HEK293 (cell line): ENCODE results near the gene LYST.

Source experiments
- KLF1 ChIP-seq: fragments of 450-650 bp; formaldehyde crosslinking; IDR thresholded peaks from 2 replicates; pipeline ENCODE4 v1.5.1; 2016; ENCODE audit warnings: missing biosample characterization, missing genetic modification characterization
- PRDM1 ChIP-seq: fragments of 450-650 bp; formaldehyde crosslinking; IDR thresholded peaks from 2 replicates; pipeline ENCODE4; 2016; ENCODE audit warnings: missing biosample characterization, missing genetic modification characterization
- YY2 ChIP-seq: fragments of 450-650 bp; formaldehyde crosslinking; IDR thresholded peaks from 2 replicates; pipeline ENCODE4 v1.5.1; 2016; ENCODE audit warnings: missing biosample characterization, missing genetic modification characterization
- ZEB2 ChIP-seq: fragments of 450-650 bp; formaldehyde crosslinking; IDR thresholded peaks from 2 replicates; pipeline ENCODE4 v1.5.1; 2016; ENCODE audit warnings: missing biosample characterization, missing genetic modification characterization
- ZFHX2 ChIP-seq: fragments of 450-650 bp; formaldehyde crosslinking; conservative IDR thresholded peaks from 2 replicates; pipeline ENCODE4 v1.5.1; 2016; ENCODE audit warnings: missing biosample characterization, missing genetic modification characterization
- ZNF114 ChIP-seq: fragments of 450-650 bp; formaldehyde crosslinking; IDR thresholded peaks from 2 replicates; pipeline ENCODE4 v1.5.0; 2017; ENCODE audit warnings: missing biosample characterization, missing genetic modification characterization
- ZNF184 ChIP-seq: fragments of 450-650 bp; IDR thresholded peaks from 2 replicates; pipeline ENCODE4 v1.5.1; 2018; ENCODE audit warnings: missing biosample characterization, mild to moderate bottlenecking, missing genetic modification characterization
- ZNF2 ChIP-seq: fragments of 450-650 bp; formaldehyde crosslinking; IDR thresholded peaks from 2 replicates; pipeline ENCODE4 v1.5.1; 2016; ENCODE audit warnings: missing biosample characterization, missing genetic modification characterization
- ZNF211 ChIP-seq: fragments of 450-650 bp; formaldehyde crosslinking; IDR thresholded peaks from 2 replicates; pipeline ENCODE4 v1.5.1; 2016; ENCODE audit warnings: low read depth, missing biosample characterization, missing genetic modification characterization
- ZNF248 ChIP-seq: fragments of 450-650 bp; formaldehyde crosslinking; IDR thresholded peaks from 2 replicates; pipeline ENCODE4 v1.5.1; 2017; ENCODE audit warnings: missing biosample characterization, missing genetic modification characterization
- ZNF37A ChIP-seq: fragments of 450-650 bp; IDR thresholded peaks from 2 replicates; pipeline ENCODE4 v1.5.1; 2018; ENCODE audit warnings: missing biosample characterization, missing genetic modification characterization
- ZNF391 ChIP-seq: fragments of 450-650 bp; formaldehyde crosslinking; IDR thresholded peaks from 2 replicates; pipeline ENCODE4 v1.5.1; 2016; ENCODE audit warnings: low read depth, missing biosample characterization, missing genetic modification characterization, borderline replicate concordance
- ZNF561 ChIP-seq: fragments of 450-650 bp; IDR thresholded peaks from 2 replicates; pipeline ENCODE4 v1.5.1; 2018; ENCODE audit warnings: missing biosample characterization, missing genetic modification characterization, borderline replicate concordance
- ZNF585B ChIP-seq: fragments of 450-650 bp; formaldehyde crosslinking; IDR thresholded peaks from 2 replicates; pipeline ENCODE4 v1.5.1; 2016; ENCODE audit warnings: missing biosample characterization, missing genetic modification characterization
- ZNF660 ChIP-seq: fragments of 450-650 bp; IDR thresholded peaks from 2 replicates; pipeline ENCODE4 v1.5.1; 2018; ENCODE audit warnings: missing biosample characterization, mild to moderate bottlenecking, missing genetic modification characterization
- ZNF664 ChIP-seq: fragments of 450-650 bp; formaldehyde crosslinking; IDR thresholded peaks from 2 replicates; pipeline ENCODE4 v1.5.1; 2016; ENCODE audit warnings: missing biosample characterization, missing genetic modification characterization
- ZNF830 ChIP-seq: fragments of 450-650 bp; IDR thresholded peaks from 2 replicates; pipeline ENCODE4 v1.5.0; 2018; ENCODE audit warnings: missing biosample characterization, missing genetic modification characterization, low read depth, mild to moderate bottlenecking, moderate library complexity
- TF ChIP-seq, protein P1 (sequence below): fragments of 450-650 bp; formaldehyde crosslinking; conservative IDR thresholded peaks from 2 replicates; pipeline ENCODE4 v1.5.1; 2016; ENCODE audit warnings: low read depth, missing biosample characterization, missing genetic modification characterization
- TF ChIP-seq, protein P2 (sequence below): fragments of 450-650 bp; formaldehyde crosslinking; IDR thresholded peaks from 2 replicates; pipeline ENCODE4 v1.5.0; 2017; ENCODE audit warnings: missing biosample characterization, missing genetic modification characterization, borderline replicate concordance
- TF ChIP-seq, protein P3 (sequence below): fragments of 450-650 bp; formaldehyde crosslinking; IDR thresholded peaks from 2 replicates; pipeline ENCODE4 v1.5.1; 2016; ENCODE audit warnings: missing biosample characterization, missing genetic modification characterization
- TF ChIP-seq, protein P4 (sequence below): fragments of 450-650 bp; formaldehyde crosslinking; IDR thresholded peaks from 2 replicates; pipeline ENCODE4 v1.5.1; 2017; ENCODE audit warnings: missing biosample characterization, missing genetic modification characterization

Gene LYST

DNA sequence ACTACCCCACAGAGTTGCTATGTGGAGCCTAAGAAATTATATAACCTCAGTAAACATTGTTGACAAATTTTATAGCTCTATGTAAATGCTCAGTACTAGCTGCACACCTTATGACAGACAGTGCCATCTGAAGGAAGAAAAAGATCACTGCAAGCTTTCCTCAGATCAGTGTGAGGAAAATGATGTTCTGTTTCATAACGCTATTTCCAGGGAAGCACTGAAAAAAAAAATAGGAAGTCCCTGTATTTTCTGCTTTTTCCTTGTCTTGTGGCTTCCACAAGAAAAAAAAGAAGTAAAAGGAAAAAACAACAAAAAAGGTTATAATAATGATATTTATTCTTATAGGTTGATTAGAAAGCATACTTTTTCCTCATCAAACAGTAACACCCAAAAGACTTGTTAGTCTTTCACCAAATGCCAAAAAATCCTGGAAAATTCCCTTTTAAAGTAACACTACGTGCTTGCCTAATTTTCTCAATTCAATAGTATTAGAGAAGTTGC is 23.2 kb downstream of the LYST start (continued):
- TF ChIP-seq ZNF2 (tag by site-specific recombination) (0 out of 2 replicates have a peak, but pooled peaks have one; percentile 42), ZNF114 (tag by site-specific recombination) (no peak), ZNF37A (tag by site-specific recombination) (no peak), ZNF830 (tag by site-specific recombination) (no peak), ZNF248 (no peak), ZNF184 (tag by site-specific recombination) (no peak), KLF1 (tag by site-specific recombination) (no peak), PRDM1 (no peak), ZNF585B (tag by site-specific recombination) (no peak), ZNF664 (peak; percentile 88), YY2 (no peak), ZNF211 (tag by site-specific recombination) (no peak), ZFHX2 (tag by site-specific recombination) (no peak), ZNF561 (tag by site-specific recombination) (peak; percentile 42; the same call in 1 of the 2 replicates), ZEB2 (tag by site-specific recombination) (peak; percentile 45; the same call in 1 of the 2 replicates), ZNF660 (tag by site-specific recombination) (peak; percentile 48; the same call in 1 of the 2 replicates), ZNF391 (tag by site-specific recombination) (no peak)
- TF ChIP-seq, protein P1, sequence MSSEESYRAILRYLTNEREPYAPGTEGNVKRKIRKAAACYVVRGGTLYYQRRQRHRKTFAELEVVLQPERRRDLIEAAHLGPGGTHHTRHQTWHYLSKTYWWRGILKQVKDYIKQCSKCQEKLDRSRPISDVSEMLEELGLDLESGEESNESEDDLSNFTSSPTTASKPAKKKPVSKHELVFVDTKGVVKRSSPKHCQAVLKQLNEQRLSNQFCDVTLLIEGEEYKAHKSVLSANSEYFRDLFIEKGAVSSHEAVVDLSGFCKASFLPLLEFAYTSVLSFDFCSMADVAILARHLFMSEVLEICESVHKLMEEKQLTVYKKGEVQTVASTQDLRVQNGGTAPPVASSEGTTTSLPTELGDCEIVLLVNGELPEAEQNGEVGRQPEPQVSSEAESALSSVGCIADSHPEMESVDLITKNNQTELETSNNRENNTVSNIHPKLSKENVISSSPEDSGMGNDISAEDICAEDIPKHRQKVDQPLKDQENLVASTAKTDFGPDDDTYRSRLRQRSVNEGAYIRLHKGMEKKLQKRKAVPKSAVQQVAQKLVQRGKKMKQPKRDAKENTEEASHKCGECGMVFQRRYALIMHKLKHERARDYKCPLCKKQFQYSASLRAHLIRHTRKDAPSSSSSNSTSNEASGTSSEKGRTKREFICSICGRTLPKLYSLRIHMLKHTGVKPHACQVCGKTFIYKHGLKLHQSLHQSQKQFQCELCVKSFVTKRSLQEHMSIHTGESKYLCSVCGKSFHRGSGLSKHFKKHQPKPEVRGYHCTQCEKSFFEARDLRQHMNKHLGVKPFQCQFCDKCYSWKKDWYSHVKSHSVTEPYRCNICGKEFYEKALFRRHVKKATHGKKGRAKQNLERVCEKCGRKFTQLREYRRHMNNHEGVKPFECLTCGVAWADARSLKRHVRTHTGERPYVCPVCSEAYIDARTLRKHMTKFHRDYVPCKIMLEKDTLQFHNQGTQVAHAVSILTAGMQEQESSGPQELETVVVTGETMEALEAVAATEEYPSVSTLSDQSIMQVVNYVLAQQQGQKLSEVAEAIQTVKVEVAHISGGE (tag by site-specific recombination): no peak
- TF ChIP-seq, protein P2, sequence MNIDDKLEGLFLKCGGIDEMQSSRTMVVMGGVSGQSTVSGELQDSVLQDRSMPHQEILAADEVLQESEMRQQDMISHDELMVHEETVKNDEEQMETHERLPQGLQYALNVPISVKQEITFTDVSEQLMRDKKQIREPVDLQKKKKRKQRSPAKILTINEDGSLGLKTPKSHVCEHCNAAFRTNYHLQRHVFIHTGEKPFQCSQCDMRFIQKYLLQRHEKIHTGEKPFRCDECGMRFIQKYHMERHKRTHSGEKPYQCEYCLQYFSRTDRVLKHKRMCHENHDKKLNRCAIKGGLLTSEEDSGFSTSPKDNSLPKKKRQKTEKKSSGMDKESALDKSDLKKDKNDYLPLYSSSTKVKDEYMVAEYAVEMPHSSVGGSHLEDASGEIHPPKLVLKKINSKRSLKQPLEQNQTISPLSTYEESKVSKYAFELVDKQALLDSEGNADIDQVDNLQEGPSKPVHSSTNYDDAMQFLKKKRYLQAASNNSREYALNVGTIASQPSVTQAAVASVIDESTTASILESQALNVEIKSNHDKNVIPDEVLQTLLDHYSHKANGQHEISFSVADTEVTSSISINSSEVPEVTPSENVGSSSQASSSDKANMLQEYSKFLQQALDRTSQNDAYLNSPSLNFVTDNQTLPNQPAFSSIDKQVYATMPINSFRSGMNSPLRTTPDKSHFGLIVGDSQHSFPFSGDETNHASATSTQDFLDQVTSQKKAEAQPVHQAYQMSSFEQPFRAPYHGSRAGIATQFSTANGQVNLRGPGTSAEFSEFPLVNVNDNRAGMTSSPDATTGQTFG (tag by site-specific recombination): no peak
- TF ChIP-seq, protein P3, sequence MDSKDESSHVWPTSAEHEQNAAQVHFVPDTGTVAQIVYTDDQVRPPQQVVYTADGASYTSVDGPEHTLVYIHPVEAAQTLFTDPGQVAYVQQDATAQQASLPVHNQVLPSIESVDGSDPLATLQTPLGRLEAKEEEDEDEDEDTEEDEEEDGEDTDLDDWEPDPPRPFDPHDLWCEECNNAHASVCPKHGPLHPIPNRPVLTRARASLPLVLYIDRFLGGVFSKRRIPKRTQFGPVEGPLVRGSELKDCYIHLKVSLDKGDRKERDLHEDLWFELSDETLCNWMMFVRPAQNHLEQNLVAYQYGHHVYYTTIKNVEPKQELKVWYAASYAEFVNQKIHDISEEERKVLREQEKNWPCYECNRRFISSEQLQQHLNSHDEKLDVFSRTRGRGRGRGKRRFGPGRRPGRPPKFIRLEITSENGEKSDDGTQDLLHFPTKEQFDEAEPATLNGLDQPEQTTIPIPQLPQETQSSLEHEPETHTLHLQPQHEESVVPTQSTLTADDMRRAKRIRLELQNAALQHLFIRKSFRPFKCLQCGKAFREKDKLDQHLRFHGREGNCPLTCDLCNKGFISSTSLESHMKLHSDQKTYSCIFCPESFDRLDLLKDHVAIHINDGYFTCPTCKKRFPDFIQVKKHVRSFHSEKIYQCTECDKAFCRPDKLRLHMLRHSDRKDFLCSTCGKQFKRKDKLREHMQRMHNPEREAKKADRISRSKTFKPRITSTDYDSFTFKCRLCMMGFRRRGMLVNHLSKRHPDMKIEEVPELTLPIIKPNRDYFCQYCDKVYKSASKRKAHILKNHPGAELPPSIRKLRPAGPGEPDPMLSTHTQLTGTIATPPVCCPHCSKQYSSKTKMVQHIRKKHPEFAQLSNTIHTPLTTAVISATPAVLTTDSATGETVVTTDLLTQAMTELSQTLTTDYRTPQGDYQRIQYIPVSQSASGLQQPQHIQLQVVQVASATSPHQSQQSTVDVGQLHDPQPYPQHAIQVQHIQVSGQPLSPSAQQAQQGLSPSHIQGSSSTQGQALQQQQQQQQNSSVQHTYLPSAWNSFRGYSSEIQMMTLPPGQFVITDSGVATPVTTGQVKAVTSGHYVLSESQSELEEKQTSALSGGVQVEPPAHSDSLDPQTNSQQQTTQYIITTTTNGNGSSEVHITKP (tag by site-specific recombination): peak; percentile 78
- TF ChIP-seq, protein P4, sequence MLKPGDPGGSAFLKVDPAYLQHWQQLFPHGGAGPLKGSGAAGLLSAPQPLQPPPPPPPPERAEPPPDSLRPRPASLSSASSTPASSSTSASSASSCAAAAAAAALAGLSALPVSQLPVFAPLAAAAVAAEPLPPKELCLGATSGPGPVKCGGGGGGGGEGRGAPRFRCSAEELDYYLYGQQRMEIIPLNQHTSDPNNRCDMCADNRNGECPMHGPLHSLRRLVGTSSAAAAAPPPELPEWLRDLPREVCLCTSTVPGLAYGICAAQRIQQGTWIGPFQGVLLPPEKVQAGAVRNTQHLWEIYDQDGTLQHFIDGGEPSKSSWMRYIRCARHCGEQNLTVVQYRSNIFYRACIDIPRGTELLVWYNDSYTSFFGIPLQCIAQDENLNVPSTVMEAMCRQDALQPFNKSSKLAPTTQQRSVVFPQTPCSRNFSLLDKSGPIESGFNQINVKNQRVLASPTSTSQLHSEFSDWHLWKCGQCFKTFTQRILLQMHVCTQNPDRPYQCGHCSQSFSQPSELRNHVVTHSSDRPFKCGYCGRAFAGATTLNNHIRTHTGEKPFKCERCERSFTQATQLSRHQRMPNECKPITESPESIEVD: peak; percentile 76
- TF ChIP-seq, all 188 proteins: peak for 9
